PC-9 (cell line): Measurements from ENCODE around the gene BTN3A1.

Source experiments
- CTCF ChIP-seq: fragments of 200-600 bp; sonication (generic); conservative IDR thresholded peaks from 2 replicates; pipeline ENCODE4 v1.6.1; 2017; ENCODE audit warnings: mixed run types, antibody characterized with exemption, mild to moderate bottlenecking, moderate library complexity
- EZH2 ChIP-seq: fragments of 200-600 bp; sonication (generic); IDR thresholded peaks from 2 replicates; pipeline ENCODE4 v1.8.0; 2017; ENCODE audit warnings: antibody characterized with exemption, low read depth

GRCh38 chr6:26394289-26394688 is 7.8 kb upstream of the BTN3A1 start:
- TF ChIP-seq CTCF (no peak), EZH2 (no peak)
